Breast epithelium (tissue), 4 donors: Measurements from ENCODE around the gene DYSF. TPM values are rescaled to one million over a fixed set of nuclear protein-coding genes. Genes with fewer than 3 reads are reported as not detected.

Source experiments
- DNase-seq, 2 donors: peaks; one replicate each; pipeline ENCODE4 v3.0.0-alpha.2; 2019; ENCODE audit warnings: low spot score in 2 of 2
- H3K27ac ChIP-seq, 2 donors: fragments of 200-600 bp; sonication (generic) in 1 of 2; one replicate each; pipeline ENCODE4 v1.5.1; 2016 to 2019; ENCODE audit warnings: mild to moderate bottlenecking in 1 of 2
- H3K27me3 ChIP-seq, 2 donors: fragments of 200-600 bp; sonication (generic) in 1 of 2; one replicate each; pipeline versions ENCODE4 v1.5.1 to v1.6.0; 2017 to 2019; ENCODE audit warnings: control low read depth in 1 of 2, mild to moderate bottlenecking in 1 of 2
- H3K36me3 ChIP-seq: fragments of 200-600 bp; one replicate; pipeline ENCODE4 v1.5.1; 2019
- H3K4me1 ChIP-seq, 2 donors: fragments of 200-600 bp; sonication (generic); one replicate each; pipeline ENCODE4 v1.5.1; 2016 to 2019; ENCODE audit warnings: control low read depth in 1 of 2
- H3K4me3 ChIP-seq, 3 donors: fragments of 200-600 bp; sonication (generic); 1 replicate in 2 of 3; 2 replicates in 1 of 3; pipeline ENCODE4 v1.5.1; 2016 to 2019; ENCODE audit warnings: mild to moderate bottlenecking in 3 of 3, moderate library complexity in 2 of 3
- H3K9me3 ChIP-seq, 2 donors: fragments of 200-600 bp; sonication (generic) in 1 of 2; one replicate each; pipeline ENCODE4 v1.5.1; 2016 to 2019; ENCODE audit warnings: control low read depth in 1 of 2
- CTCF ChIP-seq, 3 donors: fragments of 450-650 bp; IDR thresholded peaks; one replicate each; pipeline ENCODE4 v1.5.1; 2016 to 2017; ENCODE audit warnings: antibody characterized with exemption in 3 of 3, mild to moderate bottlenecking in 3 of 3, moderate library complexity in 3 of 3
- POLR2A ChIP-seq: fragments of 450-650 bp; IDR thresholded peaks from one replicate; pipeline ENCODE4 v1.6.1; 2016; ENCODE audit warnings: antibody characterized with exemption, mild to moderate bottlenecking, moderate library complexity
- POLR2AphosphoS5 ChIP-seq, 3 donors: sonication (generic); formaldehyde crosslinking; IDR thresholded peaks; one replicate each; pipeline ENCODE4 v1.6.1; 2017; ENCODE audit warnings: antibody characterized with exemption in 3 of 3
- intact Hi-C: fragments of 100-400 bp; cut with DNase I; formaldehyde crosslinking; loops from one replicate; pipeline ENCODE4 v1.15.1; 2023; ENCODE audit warnings: low total_unique reads
- total RNA-seq, 3 donors: library from RNA; depleted of rRNA; stranded (reverse); fragments of >200 nt; gene quantifications; one replicate each; pipeline ENCODE4 v1.1.0, GENCODE V29; 2016

The DYSF gene
- total RNA-seq, 3 donors from 2014 or later: 3.0 to 15.7 (median 4.8) TPM

GRCh38 chr2:71456617-71457016 lies 3.3 kb downstream of the DYSF start:
- Histone ChIP-seq H3K27me3 (peaks cover 0 to 20% of the 10 kb centered on the region in 2 donors), H3K36me3 (no peaks in the 10 kb centered on the region), H3K4me3 (no peak overlapping the region), H3K9me3 (no peaks in the 10 kb centered on the region), H3K27ac (peak overlapping the region in 1 of 2 donors; percentile 38), H3K4me1 (peaks cover 0 to 10% of the 10 kb centered on the region in 2 donors)
- DNase-seq: no peak
- TF ChIP-seq POLR2AphosphoS5 (IDR thresholded peaks at IDR 0.05) (no peak), CTCF (IDR thresholded peaks at IDR 0.05) (no peak), POLR2A (no peak)
- intact Hi-C loops: no loop called here

- TF ChIP-seq POLR2A (no peak), CTCF (IDR thresholded peaks at IDR 0.05) (no peak), POLR2AphosphoS5 (IDR thresholded peaks at IDR 0.05) (no peak)
- no peak for DNase-seq
- H3K27me3 ChIP-seq: peaks cover 0 to 20% of the 10 kb centered on the region in 2 donors
- peaks cover 0 to 10% of the 10 kb centered on the region in 2 donors for H3K4me1 ChIP-seq
- no peak overlapping the region for H3K4me3 ChIP-seq
- intact Hi-C loops: no loop called here
- no peak overlapping the region for H3K27ac ChIP-seq
- H3K36me3 ChIP-seq: no peaks in the 10 kb centered on the region
- H3K9me3 ChIP-seq: peaks cover 2 to 3% of the 10 kb centered on the region in 2 donors
Observed at GRCh38 chr2:71457123-71457915, 4.0 kb downstream of the DYSF start.

GRCh38 chr2:71457923-71458322 lies 4.6 kb downstream of the DYSF start:
- H3K4me3 ChIP-seq: no peak overlapping the region
- H3K4me1 ChIP-seq: peaks cover 0 to 10% of the 10 kb centered on the region in 2 donors
- no peak overlapping the region for H3K27ac ChIP-seq
- peaks cover 0 to 20% of the 10 kb centered on the region in 2 donors for H3K27me3 ChIP-seq
- H3K36me3 ChIP-seq: no peaks in the 10 kb centered on the region
- TF ChIP-seq CTCF (IDR thresholded peaks at IDR 0.05): no peak
- no peak for TF ChIP-seq POLR2AphosphoS5 (IDR thresholded peaks at IDR 0.05)
- no peak for TF ChIP-seq POLR2A
- peaks cover 8 to 9% of the 10 kb centered on the region in 2 donors for H3K9me3 ChIP-seq
- DNase-seq: no peak
- intact Hi-C loops: no loop called here

GRCh38 chr2:71458413-71459083 lies 5.2 kb downstream of the DYSF start:
- no peak overlapping the region for H3K4me3 ChIP-seq
- peaks cover 0 to 20% of the 10 kb centered on the region in 2 donors for H3K27me3 ChIP-seq
- H3K9me3 ChIP-seq: peaks cover 10 to 14% of the 10 kb centered on the region in 2 donors
- intact Hi-C loops: no loop called here
- no peaks in the 10 kb centered on the region for H3K36me3 ChIP-seq
- DNase-seq: no peak
- peaks cover 0 to 4% of the 10 kb centered on the region in 2 donors for H3K4me1 ChIP-seq
- TF ChIP-seq POLR2A (no peak), CTCF (IDR thresholded peaks at IDR 0.05) (no peak), POLR2AphosphoS5 (IDR thresholded peaks at IDR 0.05) (no peak)
- peak overlapping the region in 1 of 2 donors; percentile 35 for H3K27ac ChIP-seq

- no peaks in the 10 kb centered on the region for H3K36me3 ChIP-seq
- DNase-seq: no peak
- intact Hi-C loops: no loop called here
- TF ChIP-seq CTCF (IDR thresholded peaks at IDR 0.05) (no peak), POLR2AphosphoS5 (IDR thresholded peaks at IDR 0.05) (no peak), POLR2A (no peak)
- H3K4me3 ChIP-seq: no peak overlapping the region
- H3K27ac ChIP-seq: peak overlapping the region in 1 of 2 donors; percentile 19
- H3K27me3 ChIP-seq: peaks cover 0 to 18% of the 10 kb centered on the region in 2 donors
- peaks cover 10 to 14% of the 10 kb centered on the region in 2 donors for H3K9me3 ChIP-seq
- H3K4me1 ChIP-seq: no peaks in the 10 kb centered on the region
Observed at GRCh38 chr2:71459084-71459431, 5.7 kb downstream of the DYSF start.
